Left lung (tissue), 10 donors: ENCODE results near the gene PRSS57. TPM values are rescaled to one million over a fixed set of nuclear protein-coding genes. Genes with fewer than 3 reads are reported as not detected.

Experiments
- ATAC-seq: fragments of 200-7000 bp; cut with Tn5 transposase; one replicate; pipeline ENCODE4 v1.9.1; 2020; ENCODE audit warnings: moderate library complexity
- DNase-seq, 4 donors: peaks; one replicate each; pipeline ENCODE4 v3.0.0-alpha.2; 2013 to 2020
- H3K27ac ChIP-seq, 2 donors: fragments of 200-600 bp; sonication (generic) in 1 of 2; one replicate each; pipeline versions ENCODE4 v1.5.0 to v1.8.0; 2020 to 2021
- H3K27me3 ChIP-seq, 2 donors: fragments of 200-600 bp; sonication (generic) in 1 of 2; one replicate each; pipeline versions ENCODE4 v1.5.0 to v1.8.0; 2020 to 2021
- H3K36me3 ChIP-seq, 2 donors: fragments of 200-600 bp; sonication (generic) in 1 of 2; one replicate each; pipeline versions ENCODE4 v1.5.0 to v1.8.0; 2020 to 2021
- H3K4me1 ChIP-seq, 2 donors: fragments of 200-600 bp; one replicate each; pipeline ENCODE4 v1.8.0; 2021
- H3K4me3 ChIP-seq, 2 donors: fragments of 200-600 bp; sonication (generic) in 1 of 2; one replicate each; pipeline versions ENCODE4 v1.5.0 to v1.8.0; 2020 to 2021; ENCODE audit warnings: mild to moderate bottlenecking in 1 of 2
- H3K9me3 ChIP-seq, 2 donors: fragments of 200-600 bp; sonication (generic) in 1 of 2; one replicate each; pipeline versions ENCODE4 v1.5.0 to v1.8.0; 2020 to 2021
- CTCF ChIP-seq, 2 donors: fragments of 200-600 bp; sonication (generic) in 1 of 2; IDR thresholded peaks; one replicate each; pipeline versions ENCODE4 v1.5.0 to v1.8.0; 2021; ENCODE audit warnings: antibody characterized with exemption in 2 of 2
- intact Hi-C, 2 donors: fragments of 100-400 bp; cut with DNase I; formaldehyde crosslinking; loops; one replicate each; pipeline versions ENCODE4 v1.11.2 to v1.14.2; 2022
- polyA plus RNA-seq, 6 donors: library from polyadenylated mRNA; unstranded; fragments of 120-200 nt; gene quantifications; one replicate each; pipeline ENCODE4 v1.2.1, GENCODE V29; 2013; ENCODE audit not compliant: insufficient read length in 6 of 6
- total RNA-seq, 2 donors: library from RNA; stranded (reverse); fragmentation: NEBNext Ultra II Directional; extraction: Animal tissue kit (Norgen Biotek cat#: 25700); gene quantifications; one replicate each; pipeline ENCODE4 v1.2.1, GENCODE V29; 2021
- donor health status: DM: no; HTN: yes; CAD: no.
- donor health status: DM: no; HTN: no; CAD: no.

Gene PRSS57
- total and polyA plus RNA-seq, 8 donors = 0.15 to 0.50 (median 0.29) TPM; not detected in 2

- intact Hi-C loops = no loop called here
- no peak for DNase-seq
- ATAC-seq = no peak
- H3K4me1 ChIP-seq = peaks cover 7 to 16% of the 10 kb centered on the region in 2 donors
- H3K9me3 ChIP-seq = no peaks in the 10 kb centered on the region
- TF ChIP-seq CTCF (IDR thresholded peaks at IDR 0.05) = no peak
- no peak overlapping the region for H3K27ac ChIP-seq
- peaks cover 0 to 21% of the 10 kb centered on the region in 2 donors for H3K27me3 ChIP-seq
- peaks cover 0 to 19% of the 10 kb centered on the region in 2 donors for H3K36me3 ChIP-seq
- peak overlapping the region; percentile 17 to 34 for H3K4me3 ChIP-seq
Observed at GRCh38 chr19:640161-640558, 55.1 kb downstream of the PRSS57 start.

GRCh38 chr19:639253-640160, 55.7 kb downstream of the PRSS57 start, which contains the start of gene FGF22:
TSS of gene FGF22 (plus strand) at chr19:639879. CDS start at chr19:639926, 47 bp downstream.
- ATAC-seq (peak; percentile 96), DNase-seq (peak; percentile 62 to 95 (median 88))
- peaks cover 0 to 12% of the 10 kb centered on the region in 2 donors for H3K36me3 ChIP-seq
- H3K9me3 ChIP-seq = no peaks in the 10 kb centered on the region
- peak within 1 kb of the TSS; percentile 18 to 34 for H3K4me3 ChIP-seq
- peaks cover 0 to 21% of the 10 kb centered on the region in 2 donors for H3K27me3 ChIP-seq
- no peak for TF ChIP-seq CTCF (IDR thresholded peaks at IDR 0.05)
- intact Hi-C loops = no loop called here
- no peak within 1 kb of the TSS for H3K27ac ChIP-seq
- peaks cover 8 to 18% of the 10 kb centered on the region in 2 donors for H3K4me1 ChIP-seq

- Histone ChIP-seq H3K4me1 (peaks cover 14 to 24% of the 10 kb centered on the region in 2 donors), H3K27me3 (peaks cover 0 to 21% of the 10 kb centered on the region in 2 donors), H3K36me3 (peaks cover 0 to 6% of the 10 kb centered on the region in 2 donors), H3K27ac (no peak overlapping the region), H3K4me3 (peak overlapping the region; percentile 18 to 34), H3K9me3 (no peaks in the 10 kb centered on the region)
- TF ChIP-seq CTCF (IDR thresholded peaks at IDR 0.05) = no peak
- intact Hi-C loops = no loop called here
- ATAC-seq (no peak), DNase-seq (no peak)
Observed at GRCh38 chr19:638906-639252, 56.4 kb downstream of the PRSS57 start.

Other genes starting within 250 kb of the PRSS57 start
- gene SHC2, start 234.4 kb downstream of the PRSS57 start, total RNA-seq = 10 to 100 TPM; 16.8 to 34.5 TPM
- gene SHC2, start 234.4 kb downstream of the PRSS57 start, polyA plus RNA-seq = 10 to 100 TPM; 16.0 to 28.1 (median 20.2) TPM
- gene MADCAM1, start 199.0 kb downstream of the PRSS57 start, total RNA-seq = under 1 TPM in 1 of 2 donors, not detected in 1; 0.52 TPM
- gene MADCAM1, start 199.0 kb downstream of the PRSS57 start, polyA plus RNA-seq = 10 to 100 TPM in 3 of 6 donors, 1 to 10 TPM in 3; 4.9 to 11.7 (median 8.9) TPM
- 10 to 100 TPM; 18.0 to 18.2 TPM for gene TPGS1, start 188.0 kb downstream of the PRSS57 start, total RNA-seq
- 10 to 100 TPM in 1 of 6 donors, 1 to 10 TPM in 5; 3.5 to 10.2 (median 6.7) TPM for gene TPGS1, start 188.0 kb downstream of the PRSS57 start, polyA plus RNA-seq
- 10 to 100 TPM; 50.9 to 55.5 TPM for gene CDC34, start 163.7 kb downstream of the PRSS57 start, total RNA-seq
- gene CDC34, start 163.7 kb downstream of the PRSS57 start, polyA plus RNA-seq = 10 to 100 TPM; 42.7 to 62.3 (median 55.0) TPM
- gene GZMM, start 151.4 kb downstream of the PRSS57 start, total RNA-seq = 1 to 10 TPM; 1.4 TPM
- gene GZMM, start 151.4 kb downstream of the PRSS57 start, polyA plus RNA-seq = 1 to 10 TPM in 1 of 6 donors, under 1 TPM in 4, not detected in 1; 0.45 to 1.1 (median 0.65) TPM
- gene BSG, start 122.9 kb downstream of the PRSS57 start, total RNA-seq = 100 to 1,000 TPM; 339 to 457 TPM
- gene BSG, start 122.9 kb downstream of the PRSS57 start, polyA plus RNA-seq = 100 to 1,000 TPM; 259 to 372 (median 302) TPM
- under 1 TPM; 0.38 to 0.50 TPM for gene HCN2, start 105.6 kb downstream of the PRSS57 start, total RNA-seq
- gene HCN2, start 105.6 kb downstream of the PRSS57 start, polyA plus RNA-seq = under 1 TPM; 0.06 to 0.21 (median 0.13) TPM
- 10 to 100 TPM; 28.5 to 36.9 TPM for gene POLRMT, start 61.9 kb downstream of the PRSS57 start, total RNA-seq
- 10 to 100 TPM; 32.2 to 44.7 (median 42.6) TPM for gene POLRMT, start 61.9 kb downstream of the PRSS57 start, polyA plus RNA-seq
- under 1 TPM; 0.21 to 0.29 TPM for gene FGF22, start 55.6 kb downstream of the PRSS57 start, total RNA-seq
- under 1 TPM; 0.22 to 0.48 (median 0.35) TPM for gene FGF22, start 55.6 kb downstream of the PRSS57 start, polyA plus RNA-seq
- 10 to 100 TPM; 24.3 to 34.0 TPM for gene RNF126, start 32.2 kb downstream of the PRSS57 start, total RNA-seq
- 10 to 100 TPM; 15.4 to 27.2 (median 21.1) TPM for gene RNF126, start 32.2 kb downstream of the PRSS57 start, polyA plus RNA-seq
- gene FSTL3, start 19.1 kb downstream of the PRSS57 start, total RNA-seq = 100 to 1,000 TPM in 1 of 2 donors, 10 to 100 TPM in 1; 94.8 to 145 TPM
- 10 to 100 TPM in 4 of 6 donors, 1 to 10 TPM in 2; 7.6 to 14.7 (median 11.2) TPM for gene FSTL3, start 19.1 kb downstream of the PRSS57 start, polyA plus RNA-seq
- gene PALM, start 13.5 kb upstream of the PRSS57 start, total RNA-seq = 10 to 100 TPM; 30.2 to 33.0 TPM
- gene PALM, start 13.5 kb upstream of the PRSS57 start, polyA plus RNA-seq = 10 to 100 TPM; 37.0 to 59.7 (median 42.8) TPM
- gene MISP, start 55.7 kb upstream of the PRSS57 start, total RNA-seq = 10 to 100 TPM; 19.2 to 44.0 TPM
- 10 to 100 TPM in 3 of 6 donors, 1 to 10 TPM in 3; 5.8 to 15.6 (median 10.6) TPM for gene MISP, start 55.7 kb upstream of the PRSS57 start, polyA plus RNA-seq
- 100 to 1,000 TPM; 236 to 354 TPM for gene PTBP1, start 102.0 kb upstream of the PRSS57 start, total RNA-seq
- gene PTBP1, start 102.0 kb upstream of the PRSS57 start, polyA plus RNA-seq = 100 to 1,000 TPM; 317 to 374 (median 340) TPM
- 1 to 10 TPM; 1.6 to 1.9 TPM for gene PLPPR3, start 126.5 kb upstream of the PRSS57 start, total RNA-seq
- 10 to 100 TPM in 1 of 6 donors, 1 to 10 TPM in 5; 4.9 to 11.9 (median 6.8) TPM for gene PLPPR3, start 126.5 kb upstream of the PRSS57 start, polyA plus RNA-seq
- 1 to 10 TPM; 1.3 TPM for gene AZU1, start 132.4 kb upstream of the PRSS57 start, total RNA-seq
- gene AZU1, start 132.4 kb upstream of the PRSS57 start, polyA plus RNA-seq = 1 to 10 TPM; 1.7 to 4.7 (median 2.5) TPM
- gene PRTN3, start 145.5 kb upstream of the PRSS57 start, total RNA-seq = under 1 TPM; 0.55 to 0.58 TPM
- gene PRTN3, start 145.5 kb upstream of the PRSS57 start, polyA plus RNA-seq = 1 to 10 TPM; 1.5 to 3.8 (median 3.0) TPM
- gene ELANE, start 156.9 kb upstream of the PRSS57 start, total RNA-seq = 1 to 10 TPM in 1 of 2 donors, under 1 TPM in 1; 0.89 to 1.3 TPM
- 1 to 10 TPM in 4 of 6 donors, under 1 TPM in 2; 0.70 to 2.2 (median 1.2) TPM for gene ELANE, start 156.9 kb upstream of the PRSS57 start, polyA plus RNA-seq
- 10 to 100 TPM; 78.0 to 85.3 TPM for gene CFD, start 164.2 kb upstream of the PRSS57 start, total RNA-seq
- gene CFD, start 164.2 kb upstream of the PRSS57 start, polyA plus RNA-seq = 10 to 100 TPM in 2 of 6 donors, 1 to 10 TPM in 4; 4.9 to 22.9 (median 8.1) TPM
- 10 to 100 TPM; 51.7 to 55.8 TPM for gene MED16, start 197.7 kb upstream of the PRSS57 start, total RNA-seq
- gene MED16, start 197.7 kb upstream of the PRSS57 start, polyA plus RNA-seq = 10 to 100 TPM; 42.4 to 61.7 (median 53.0) TPM
- not detected for gene RNU6-9, start 198.0 kb upstream of the PRSS57 start, total RNA-seq
- gene RNU6-9, start 198.0 kb upstream of the PRSS57 start, polyA plus RNA-seq = not detected
- 10 to 100 TPM; 46.1 to 66.3 TPM for gene R3HDM4, start 217.8 kb upstream of the PRSS57 start, total RNA-seq
- 10 to 100 TPM; 28.8 to 51.2 (median 37.4) TPM for gene R3HDM4, start 217.8 kb upstream of the PRSS57 start, polyA plus RNA-seq
- gene KISS1R, start 221.9 kb upstream of the PRSS57 start, total RNA-seq = under 1 TPM in 1 of 2 donors, not detected in 1; 0.23 TPM
- gene KISS1R, start 221.9 kb upstream of the PRSS57 start, polyA plus RNA-seq = under 1 TPM in 2 of 6 donors, not detected in 4; 0.11 to 0.15 TPM
- gene ARID3A, start 230.6 kb upstream of the PRSS57 start, total RNA-seq = 10 to 100 TPM; 20.7 to 35.7 TPM
- gene ARID3A, start 230.6 kb upstream of the PRSS57 start, polyA plus RNA-seq = 10 to 100 TPM; 20.6 to 30.5 (median 23.6) TPM